CD1c-positive myeloid dendritic cell (primary cell): ENCODE results near the gene ZFAND2B.
"Not testable (repeated sequence)": the region's sequence is repeated elsewhere in the genome, so short reads cannot be mapped to it uniquely, and the experiment has no call there.

Source experiments
- DNase-seq: peaks from one replicate; pipeline ENCODE4 v3.0.0-alpha.2; 2016; ENCODE audit errors: extremely low spot score

ZFAND2B gene

GRCh38 chr2:219175928-219176817 lies 30.4 kb upstream of the ZFAND2B start:
- DNase-seq: peak; percentile 69

- peak; percentile 93 for DNase-seq
Observed at GRCh38 chr2:219176818-219177551, 29.6 kb upstream of the ZFAND2B start, which contains the start of gene CNPPD1. TSS of gene CNPPD1 (minus strand) at chr2:219176925. CDS start at chr2:219176828, 97 bp downstream.

- peak; percentile 94 for DNase-seq
Observed at GRCh38 chr2:219177552-219178376, 28.8 kb upstream of the ZFAND2B start, which contains the start of gene RETREG2. TSS of gene RETREG2 (plus strand) at chr2:219178275. CDS start at chr2:219178353, 78 bp downstream.

- peak; percentile 37 for DNase-seq
Observed at GRCh38 chr2:219178377-219179175, 28.0 kb upstream of the ZFAND2B start.

- no peak for DNase-seq
Observed at GRCh38 chr2:219179601-219180465, 26.7 kb upstream of the ZFAND2B start.

- DNase-seq: no peak
Observed at GRCh38 chr2:219180961-219181360, 25.6 kb upstream of the ZFAND2B start.

GRCh38 chr2:219181531-219181930 lies 25.1 kb upstream of the ZFAND2B start:
- DNase-seq: no peak

GRCh38 chr2:219182331-219183150 lies 24.0 kb upstream of the ZFAND2B start:
- DNase-seq: peak; percentile 60

GRCh38 chr2:219183151-219183772 lies 23.3 kb upstream of the ZFAND2B start:
- DNase-seq: no peak

GRCh38 chr2:219184121-219184520 lies 22.5 kb upstream of the ZFAND2B start:
- DNase-seq: no peak

GRCh38 chr2:219186754-219187456 lies 19.7 kb upstream of the ZFAND2B start:
- no peak for DNase-seq

- no peak for DNase-seq
Observed at GRCh38 chr2:219197388-219197787, 9.2 kb upstream of the ZFAND2B start.

- no peak for DNase-seq
Observed at GRCh38 chr2:219198974-219199373, 7.6 kb upstream of the ZFAND2B start.

GRCh38 chr2:219199470-219200211 lies 6.9 kb upstream of the ZFAND2B start:
- DNase-seq: no peak

- DNase-seq: not testable (repeated sequence)
Observed at GRCh38 chr2:219200502-219201326, 5.9 kb upstream of the ZFAND2B start.

GRCh38 chr2:219201331-219201730 lies 5.3 kb upstream of the ZFAND2B start:
- not testable (repeated sequence) for DNase-seq
